Measurements from ENCODE around the gene ZNF346. TPM values are rescaled to one million over a fixed set of nuclear protein-coding genes. Genes with fewer than 3 reads are reported as not detected.
A peak's percentile ranks its signal among the peaks of the same experiment; 100 is the strongest.

The ZNF346 gene
- total RNA-seq, 3 donors from 2014 or later: 13.6 to 28.2 (median 19.2) TPM

DNA sequence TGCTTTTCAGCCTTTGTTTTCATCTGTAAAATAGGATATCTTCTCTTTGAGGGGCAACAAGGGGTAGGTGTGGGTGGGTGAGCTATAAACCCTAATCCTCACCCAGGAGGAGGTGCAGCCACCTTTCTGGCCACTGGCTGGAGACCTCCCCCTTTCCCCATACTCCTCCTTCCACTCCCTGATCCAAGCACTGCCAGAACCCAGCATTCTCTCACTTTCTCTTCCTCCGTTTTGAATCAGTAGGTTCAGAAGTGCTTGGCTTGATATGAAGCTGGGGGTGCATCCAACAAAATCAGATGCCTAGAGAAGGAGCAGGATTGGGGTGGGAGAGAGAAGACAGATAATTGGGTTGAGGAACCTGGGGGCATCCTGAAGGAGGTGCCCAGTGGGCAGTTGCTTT is 104.3 kb downstream of the ZNF346 start:
- no peak for TF ChIP-seq POLR2A (IDR thresholded peaks at IDR 0.05)
- no peak for TF ChIP-seq POLR2AphosphoS5 (IDR thresholded peaks at IDR 0.05)
- TF ChIP-seq, protein P1, sequence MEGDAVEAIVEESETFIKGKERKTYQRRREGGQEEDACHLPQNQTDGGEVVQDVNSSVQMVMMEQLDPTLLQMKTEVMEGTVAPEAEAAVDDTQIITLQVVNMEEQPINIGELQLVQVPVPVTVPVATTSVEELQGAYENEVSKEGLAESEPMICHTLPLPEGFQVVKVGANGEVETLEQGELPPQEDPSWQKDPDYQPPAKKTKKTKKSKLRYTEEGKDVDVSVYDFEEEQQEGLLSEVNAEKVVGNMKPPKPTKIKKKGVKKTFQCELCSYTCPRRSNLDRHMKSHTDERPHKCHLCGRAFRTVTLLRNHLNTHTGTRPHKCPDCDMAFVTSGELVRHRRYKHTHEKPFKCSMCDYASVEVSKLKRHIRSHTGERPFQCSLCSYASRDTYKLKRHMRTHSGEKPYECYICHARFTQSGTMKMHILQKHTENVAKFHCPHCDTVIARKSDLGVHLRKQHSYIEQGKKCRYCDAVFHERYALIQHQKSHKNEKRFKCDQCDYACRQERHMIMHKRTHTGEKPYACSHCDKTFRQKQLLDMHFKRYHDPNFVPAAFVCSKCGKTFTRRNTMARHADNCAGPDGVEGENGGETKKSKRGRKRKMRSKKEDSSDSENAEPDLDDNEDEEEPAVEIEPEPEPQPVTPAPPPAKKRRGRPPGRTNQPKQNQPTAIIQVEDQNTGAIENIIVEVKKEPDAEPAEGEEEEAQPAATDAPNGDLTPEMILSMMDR (IDR thresholded peaks at IDR 0.05): no peak
- Histone ChIP-seq H3K4me3 (no peak overlapping the region), H3K27me3 (no peaks in the 10 kb centered on the region), H3K27ac (no peak overlapping the region), H3K9me3 (no peaks in the 10 kb centered on the region), H3K36me3 (no peaks in the 10 kb centered on the region), H3K4me1 (no peaks in the 10 kb centered on the region)
- intact Hi-C loops (cut with DNase I; ENCODE audit: low total_unique reads): no loop called here
- DNase-seq (ENCODE audit: low spot score in 2 of 2): no peak

DNA sequence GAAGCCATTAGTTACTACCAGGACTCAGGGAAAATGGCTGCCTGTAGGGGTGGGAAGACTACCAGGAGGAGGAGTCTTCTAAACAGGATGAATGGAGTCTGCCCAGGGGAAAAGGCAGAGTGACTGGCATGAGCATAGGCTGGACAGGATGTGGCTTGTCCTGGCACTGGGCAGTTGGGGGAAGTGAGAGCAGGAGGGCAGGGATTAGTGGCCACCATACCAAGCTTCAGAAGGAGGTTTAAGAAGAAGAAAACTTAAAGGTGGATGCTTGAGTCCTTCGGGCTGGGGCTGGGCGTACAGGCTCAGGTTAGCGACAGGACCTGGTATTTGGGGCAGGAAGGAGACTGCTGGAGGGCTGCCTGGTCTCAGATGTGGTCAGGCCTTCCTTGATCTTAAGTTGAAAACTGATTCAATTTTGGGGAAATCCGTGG is 106.1 kb downstream of the ZNF346 start:
- TF ChIP-seq POLR2AphosphoS5 (IDR thresholded peaks at IDR 0.05): no peak
- TF ChIP-seq POLR2A (IDR thresholded peaks at IDR 0.05): no peak
- TF ChIP-seq, protein P1 (IDR thresholded peaks at IDR 0.05): no peak
- DNase-seq (ENCODE audit: low spot score in 2 of 2): peak in 1 of 2 donors; percentile 22

DNA sequence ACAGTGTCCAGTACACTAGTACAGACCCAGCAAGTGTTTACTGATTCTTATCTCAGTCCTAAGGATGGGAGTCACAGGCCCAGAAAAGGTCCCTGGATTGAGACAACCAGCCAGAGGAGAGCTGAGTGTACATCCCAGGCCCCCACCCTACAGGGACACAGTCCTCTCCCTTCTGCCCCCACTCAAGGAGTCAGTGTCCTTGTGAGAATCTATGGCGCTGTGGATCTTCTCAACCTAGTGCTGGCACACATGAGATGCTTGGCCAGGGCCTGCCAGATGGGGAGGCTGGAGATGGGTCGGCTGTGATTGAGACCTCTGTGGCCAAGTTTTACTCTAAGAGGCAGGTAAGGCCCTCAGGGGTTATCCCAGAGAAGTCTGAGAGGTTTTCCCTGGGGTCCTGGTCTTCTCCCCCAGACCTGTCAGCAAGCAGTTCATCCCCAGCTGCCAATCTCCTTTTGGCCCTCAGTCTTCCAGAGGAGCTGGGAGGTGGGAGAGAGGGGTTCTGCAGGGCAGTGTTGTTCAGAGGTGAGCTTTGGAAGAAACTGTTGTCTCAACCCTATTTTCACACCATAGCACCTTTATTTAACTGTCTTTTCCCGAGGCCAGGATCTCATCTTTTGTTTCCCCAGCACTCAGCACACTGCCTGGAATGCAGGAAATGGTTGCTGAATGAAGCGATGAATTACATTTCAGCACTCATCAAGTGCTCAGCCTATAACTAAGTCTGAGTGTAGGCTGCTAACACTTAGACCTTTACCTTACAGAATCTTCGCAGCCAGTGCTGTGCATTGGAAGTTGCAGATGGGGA is 107.9 kb downstream of the ZNF346 start:
- Histone ChIP-seq H3K36me3 (no peaks in the 10 kb centered on the region), H3K27ac (peak overlapping the region in 1 of 2 donors; percentile 38), H3K4me3 (no peak overlapping the region), H3K9me3 (no peaks in the 10 kb centered on the region), H3K27me3 (no peaks in the 10 kb centered on the region), H3K4me1 (peaks cover 6 to 8% of the 10 kb centered on the region in 2 donors)
- DNase-seq (ENCODE audit: low spot score in 2 of 2): peak in 1 of 2 donors; percentile 22
- intact Hi-C loops (cut with DNase I; ENCODE audit: low total_unique reads): no loop called here
- TF ChIP-seq, protein P1 (IDR thresholded peaks at IDR 0.05): no peak
- TF ChIP-seq POLR2AphosphoS5 (IDR thresholded peaks at IDR 0.05): no peak
- TF ChIP-seq POLR2A (IDR thresholded peaks at IDR 0.05): no peak

More for the DNA sequence above, 106.1 kb downstream of the ZNF346 start:
- H3K4me1 ChIP-seq: no peaks in the 10 kb centered on the region
- no peaks in the 10 kb centered on the region for H3K9me3 ChIP-seq
- peak overlapping the region in 1 of 2 donors; percentile 12 for H3K27ac ChIP-seq
- H3K27me3 ChIP-seq: no peaks in the 10 kb centered on the region
- H3K4me3 ChIP-seq: no peak overlapping the region
- intact Hi-C loops (cut with DNase I; ENCODE audit: low total_unique reads): no loop called here
- no peaks in the 10 kb centered on the region for H3K36me3 ChIP-seq

Other genes starting within 250 kb of the ZNF346 start
- 1 to 10 TPM in 1 of 3 donors, under 1 TPM in 1, not detected in 1; 0.15 to 2.9 TPM for gene UNC5A, start 212.1 kb upstream of the ZNF346 start, total RNA-seq
- gene HK3, start 123.3 kb upstream of the ZNF346 start, total RNA-seq: 1 to 10 TPM; 2.5 to 5.0 (median 4.3) TPM
- gene UIMC1, start 15.9 kb upstream of the ZNF346 start, total RNA-seq: 10 to 100 TPM; 27.8 to 61.3 (median 53.1) TPM
- 1 to 10 TPM in 2 of 3 donors, under 1 TPM in 1; 0.48 to 4.5 (median 2.0) TPM for gene FGFR4, start 64.2 kb downstream of the ZNF346 start, total RNA-seq
- 10 to 100 TPM; 37.7 to 52.2 (median 38.6) TPM for gene NSD1, start 111.1 kb downstream of the ZNF346 start, total RNA-seq

All from breast epithelium (tissue), 4 donors.